ENCODE results near the gene XRCC2. TPM values are rescaled to one million over a fixed set of nuclear protein-coding genes. Genes with fewer than 3 reads are reported as not detected.
"Not testable (repeated sequence)": the region's sequence is repeated elsewhere in the genome, so short reads cannot be mapped to it uniquely, and the experiment has no call there.

The XRCC2 gene
- total RNA-seq, 4 donors from 2014 or later = 0.17 to 0.57 (median 0.43) TPM

GRCh38 chr7:152633504-152633903 is 42.4 kb downstream of the XRCC2 start:
- H3K36me3 ChIP-seq = no peaks in the 10 kb centered on the region
- no peak overlapping the region for H3K4me3 ChIP-seq
- peaks cover 0 to 22% (median 0%) of the 10 kb centered on the region in 4 donors for H3K27me3 ChIP-seq
- no peak overlapping the region for H3K27ac ChIP-seq (replicated peaks in 1 of 4)
- no peaks in the 10 kb centered on the region for H3K9me3 ChIP-seq
- H3K4me1 ChIP-seq = no peaks in the 10 kb centered on the region
- 71% methylated on average over 8 of the region's 8 CpGs for WGBS
- TF ChIP-seq CTCF (IDR thresholded peaks at IDR 0.05) (no peak), POLR2A (IDR thresholded peaks at IDR 0.05; ENCODE audit: low read depth) (no peak), POLR2AphosphoS5 (IDR thresholded peaks at IDR 0.05) (no peak), EP300 (IDR thresholded peaks at IDR 0.05) (no peak)
- intact Hi-C loops (cut with DNase I) = no loop called here
- no peak for DNase-seq (ENCODE audit: extremely low spot score)

GRCh38 chr7:152633072-152633471 is 42.9 kb downstream of the XRCC2 start:
- Histone ChIP-seq H3K4me1 (no peaks in the 10 kb centered on the region), H3K9me3 (no peaks in the 10 kb centered on the region), H3K4me3 (no peak overlapping the region), H3K27ac (replicated peaks in 1 of 4) (no peak overlapping the region), H3K36me3 (no peaks in the 10 kb centered on the region), H3K27me3 (peaks cover 0 to 22% (median 0%) of the 10 kb centered on the region in 4 donors)
- TF ChIP-seq POLR2A (IDR thresholded peaks at IDR 0.05; ENCODE audit: low read depth) = no peak
- TF ChIP-seq POLR2AphosphoS5 (IDR thresholded peaks at IDR 0.05) = no peak
- no peak for TF ChIP-seq CTCF (IDR thresholded peaks at IDR 0.05)
- intact Hi-C loops (cut with DNase I) = no loop called here
- WGBS = 82% methylated on average over 8 of the region's 8 CpGs
- no peak for DNase-seq (ENCODE audit: extremely low spot score)

GRCh38 chr7:152628772-152629171 is 47.2 kb downstream of the XRCC2 start:
- not testable (repeated sequence) for DNase-seq (ENCODE audit: extremely low spot score)

GRCh38 chr7:152624228-152624627 is 51.7 kb downstream of the XRCC2 start:
- WGBS = 75% methylated on average over 5 of the region's 5 CpGs
- TF ChIP-seq POLR2A (IDR thresholded peaks at IDR 0.05; ENCODE audit: low read depth) (no peak), CTCF (IDR thresholded peaks at IDR 0.05) (no peak), POLR2AphosphoS5 (IDR thresholded peaks at IDR 0.05) (no peak), EP300 (IDR thresholded peaks at IDR 0.05) (no peak)
- DNase-seq (ENCODE audit: extremely low spot score) = no peak
- H3K9me3 ChIP-seq = no peaks in the 10 kb centered on the region
- no peaks in the 10 kb centered on the region for H3K36me3 ChIP-seq
- H3K4me1 ChIP-seq = no peaks in the 10 kb centered on the region
- H3K27me3 ChIP-seq = no peaks in the 10 kb centered on the region
- H3K4me3 ChIP-seq = no peak overlapping the region
- intact Hi-C loops (cut with DNase I) = no loop called here
- no peak overlapping the region for H3K27ac ChIP-seq (replicated peaks in 1 of 4)

More at GRCh38 chr7:152628772-152629171, 47.2 kb downstream of the XRCC2 start:
- H3K4me3 ChIP-seq; H3K9me3 ChIP-seq; H3K4me1 ChIP-seq; intact Hi-C loops (cut with DNase I); H3K36me3 ChIP-seq; H3K27ac ChIP-seq (replicated peaks in 1 of 4); H3K27me3 ChIP-seq: not testable (repeated sequence)

GRCh38 chr7:152621426-152621825 is 54.5 kb downstream of the XRCC2 start:
- H3K27me3 ChIP-seq = no peaks in the 10 kb centered on the region
- no peak overlapping the region for H3K4me3 ChIP-seq
- no peaks in the 10 kb centered on the region for H3K9me3 ChIP-seq
- intact Hi-C loops (cut with DNase I) = no loop called here
- no peaks in the 10 kb centered on the region for H3K36me3 ChIP-seq
- no peak for DNase-seq (ENCODE audit: extremely low spot score)
- TF ChIP-seq POLR2AphosphoS5 (IDR thresholded peaks at IDR 0.05) = no peak
- no peak overlapping the region for H3K27ac ChIP-seq (replicated peaks in 1 of 4)
- H3K4me1 ChIP-seq = no peaks in the 10 kb centered on the region
- WGBS = 94% methylated on average over 1 of the region's 1 CpG

GRCh38 chr7:152619027-152619739 is 56.8 kb downstream of the XRCC2 start:
- H3K27me3 ChIP-seq = no peaks in the 10 kb centered on the region
- H3K27ac ChIP-seq (replicated peaks in 1 of 4) = no peak overlapping the region
- H3K4me3 ChIP-seq = no peak overlapping the region
- intact Hi-C loops (cut with DNase I) = no loop called here
- no peak for TF ChIP-seq EP300 (IDR thresholded peaks at IDR 0.05)
- no peak for TF ChIP-seq POLR2A (IDR thresholded peaks at IDR 0.05; ENCODE audit: low read depth)
- no peak for TF ChIP-seq POLR2AphosphoS5 (IDR thresholded peaks at IDR 0.05)
- TF ChIP-seq CTCF (IDR thresholded peaks at IDR 0.05) = no peak
- no peak for DNase-seq (ENCODE audit: extremely low spot score)
- no peaks in the 10 kb centered on the region for H3K9me3 ChIP-seq
- 96% methylated on average over 11 of the region's 11 CpGs for WGBS
- H3K4me1 ChIP-seq = no peaks in the 10 kb centered on the region
- no peaks in the 10 kb centered on the region for H3K36me3 ChIP-seq
